ENCODE results near the gene STAT3.

GRCh38 chr17:42388381-42389134, at the start of gene STAT3:
- no peak for TF ChIP-seq ZNF570 (CRISPR knock-in tag; IDR thresholded peaks at IDR 0.05; ENCODE audit: borderline replicate concordance)
- TF ChIP-seq BATF2 (CRISPR knock-in tag; IDR thresholded peaks at IDR 0.05): no peak
